NCI-H2196 (cell line): Measurements from ENCODE around the gene CACNA2D2.

Experiments used
- DNase-seq: peaks from one replicate; lab custom pipeline; 2025; ENCODE audit not compliant: unreplicated experiment; lab: John Stamatoyannopoulos, UW

CACNA2D2 gene

DNA sequence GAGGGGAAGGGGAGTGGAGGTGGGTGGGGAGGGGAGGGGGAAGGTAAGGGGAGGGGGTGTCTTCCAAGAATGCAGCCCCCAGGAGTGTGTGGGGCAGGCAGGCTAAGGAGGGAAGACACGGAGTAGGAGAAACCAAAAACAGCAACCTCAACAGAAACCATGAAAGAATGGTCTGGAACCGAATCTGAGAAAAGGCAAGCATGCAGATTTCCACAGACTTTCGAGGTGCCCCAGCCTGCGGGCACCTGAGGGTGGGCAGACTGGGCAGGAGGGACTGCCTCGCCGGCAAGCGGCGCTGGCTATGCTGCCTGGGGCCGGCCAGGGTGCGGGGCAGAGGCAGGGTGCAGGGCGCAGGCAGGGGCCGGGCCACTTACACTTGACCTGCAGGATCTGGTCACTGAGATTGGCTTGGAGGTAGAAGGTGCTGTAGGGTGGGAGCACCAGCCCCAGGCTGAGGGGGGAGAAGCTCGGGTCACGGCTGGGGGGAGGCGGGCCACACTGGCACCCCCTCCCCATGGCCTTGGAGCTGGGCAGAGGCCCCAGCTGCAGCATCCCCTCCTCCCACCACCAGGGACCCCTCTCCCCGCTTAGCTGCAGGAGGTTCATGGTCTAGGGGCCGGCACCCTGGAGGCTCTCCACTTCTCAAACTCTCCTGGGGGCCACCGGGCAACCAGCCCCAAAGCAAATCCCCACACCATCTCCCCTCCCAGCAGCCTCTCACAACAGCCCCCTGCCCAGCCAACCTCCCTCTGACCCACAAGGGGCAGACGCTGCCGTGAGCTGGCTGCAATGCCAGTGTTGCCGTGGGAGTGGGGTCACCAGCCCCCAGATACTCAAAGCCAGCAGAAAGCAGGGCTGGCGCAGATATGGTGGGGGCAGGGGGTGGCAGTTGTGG, 128.8 kb downstream of the CACNA2D2 start:
- no peak for DNase-seq

DNA sequence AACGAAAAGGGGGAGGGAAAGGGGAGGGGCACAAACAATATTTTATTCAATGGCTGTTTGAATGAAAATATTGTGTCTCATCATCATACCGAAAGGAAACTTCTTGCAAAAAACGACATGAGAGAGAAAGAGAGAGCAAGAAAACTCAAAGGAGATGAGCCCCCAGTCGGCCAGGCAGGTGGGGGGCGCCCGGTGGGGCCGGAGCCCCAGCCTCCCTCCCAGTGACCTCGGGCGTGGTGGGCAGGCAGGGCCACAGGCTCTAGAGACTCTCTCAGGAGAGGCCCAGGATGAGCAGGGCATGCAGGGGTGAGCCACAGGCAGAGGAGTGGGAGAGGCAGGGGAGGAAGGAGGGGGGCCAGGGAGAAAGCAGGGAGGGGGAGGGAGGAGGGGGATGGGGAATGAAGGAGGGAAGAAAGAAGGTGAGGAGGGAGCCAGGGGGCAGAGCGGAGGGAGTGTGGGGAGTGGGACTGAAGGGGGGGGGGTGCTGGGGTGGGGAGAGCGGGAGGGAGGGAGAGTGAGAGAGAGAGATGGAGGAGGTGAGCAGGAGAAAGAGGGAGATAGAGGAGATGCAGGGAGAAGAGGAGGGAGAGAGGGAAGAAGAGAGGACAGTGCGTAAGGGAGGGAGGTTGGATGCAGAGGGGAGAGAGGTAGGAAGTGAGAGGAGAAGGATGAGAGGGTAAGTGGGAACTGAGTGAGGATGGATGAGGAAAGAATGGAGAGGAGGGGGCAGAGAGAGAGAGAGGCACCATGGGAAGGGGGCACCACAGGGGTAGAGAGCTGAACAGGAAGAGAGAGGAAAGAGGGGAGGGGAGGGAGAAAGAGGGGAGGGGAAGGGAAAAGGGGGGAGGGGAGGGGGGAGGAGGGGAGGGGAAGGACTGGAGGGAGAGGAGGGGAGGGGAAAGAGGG, 130.0 kb downstream of the CACNA2D2 start:
- no peak for DNase-seq

DNA sequence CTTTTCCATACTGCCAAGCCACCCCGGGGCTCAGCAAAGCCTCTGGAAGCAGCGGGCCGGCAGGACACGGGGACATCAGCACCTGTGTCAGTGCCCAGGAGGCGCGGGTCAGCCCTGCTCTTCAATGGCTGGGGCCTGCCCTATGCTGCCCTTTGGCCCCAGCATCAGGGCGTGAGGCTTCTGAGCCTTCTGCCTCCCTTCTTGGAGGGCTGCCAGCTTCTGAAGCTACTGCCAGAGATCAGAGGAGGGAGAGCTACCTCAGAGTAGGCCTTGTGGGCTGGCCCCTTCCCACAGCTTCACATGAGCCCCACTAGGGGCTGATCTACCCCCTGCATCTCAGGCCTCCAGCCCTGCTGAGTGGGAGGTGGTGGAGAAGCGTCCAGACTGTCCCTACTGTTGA, 131.1 kb downstream of the CACNA2D2 start:
- peak; percentile 11 for DNase-seq

DNA sequence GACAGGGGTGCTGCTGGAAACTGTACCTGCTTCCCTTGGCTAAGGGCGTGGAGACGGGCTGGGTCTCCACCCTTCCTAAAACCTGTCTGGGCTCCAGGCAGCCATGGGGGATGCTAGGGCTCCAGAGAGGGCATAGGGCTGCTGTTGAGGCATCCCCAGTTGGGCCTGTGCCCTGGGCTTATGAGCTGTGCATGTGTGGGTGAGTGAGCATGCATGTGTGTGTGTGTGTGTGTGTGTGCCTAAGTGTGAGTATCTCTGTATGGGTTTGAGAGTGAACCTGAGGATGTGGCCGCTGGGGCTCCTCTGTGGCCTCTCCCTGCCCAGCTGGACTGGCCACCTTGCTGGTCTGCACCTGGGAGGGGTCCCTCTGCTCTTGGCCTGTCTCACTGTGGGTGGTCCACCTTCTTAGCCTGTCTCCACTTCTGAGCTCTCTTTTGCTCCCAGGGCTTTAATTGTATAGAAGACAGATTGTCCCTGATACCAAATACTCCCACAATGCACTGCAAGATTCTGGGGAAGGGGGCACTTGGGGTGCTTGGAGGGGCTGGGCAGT, 132.2 kb downstream of the CACNA2D2 start:
- DNase-seq = no peak

DNA sequence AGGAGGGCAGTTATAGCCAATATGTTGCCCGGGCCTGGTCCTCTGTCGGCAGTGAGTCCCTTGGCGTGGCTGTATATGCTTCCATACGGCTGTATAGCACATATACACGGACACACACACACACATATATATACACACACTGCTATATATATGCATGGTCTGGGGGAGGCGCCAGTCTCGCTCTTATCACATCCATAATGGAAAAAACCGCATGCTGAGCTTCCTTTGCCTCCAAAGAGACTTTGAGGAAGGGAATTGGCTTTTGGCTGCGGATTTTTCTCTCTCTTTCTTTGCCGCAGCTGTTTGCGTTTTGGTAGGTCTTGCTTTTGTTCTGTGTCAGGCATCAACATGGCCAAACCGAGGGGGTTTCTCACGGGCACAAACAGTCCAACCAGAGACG, 132.8 kb downstream of the CACNA2D2 start:
- no peak for DNase-seq

DNA sequence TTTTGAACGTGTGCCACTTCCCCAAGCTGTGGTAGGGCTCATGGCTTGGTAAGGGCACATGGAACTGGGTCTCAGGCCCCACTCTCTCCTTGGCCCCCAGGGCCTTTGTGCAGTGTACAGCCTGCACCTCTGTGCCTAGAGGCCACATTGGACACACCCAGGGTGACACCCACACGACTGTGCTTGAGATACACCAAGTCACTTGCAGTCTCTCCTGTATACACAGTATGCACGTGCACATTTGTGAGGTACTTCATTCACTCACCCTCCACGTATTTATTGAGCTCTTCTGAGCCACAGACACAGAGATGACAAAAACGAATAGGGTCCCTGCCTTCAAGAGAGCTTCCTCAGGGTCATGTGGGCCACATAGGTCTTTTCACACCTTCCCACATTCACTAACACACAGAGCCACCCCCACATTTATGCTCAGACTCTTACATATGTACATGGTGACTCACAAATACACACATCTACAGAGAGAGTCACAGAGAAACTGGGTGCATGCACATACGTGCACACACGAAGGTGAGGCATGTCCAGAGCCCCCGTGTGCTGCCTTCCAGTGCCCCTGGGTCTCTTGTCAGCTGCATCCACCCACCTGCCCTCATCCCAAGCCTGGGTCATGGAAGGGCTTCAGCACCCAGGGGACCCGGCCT, 134.3 kb downstream of the CACNA2D2 start:
- DNase-seq = no peak

DNA sequence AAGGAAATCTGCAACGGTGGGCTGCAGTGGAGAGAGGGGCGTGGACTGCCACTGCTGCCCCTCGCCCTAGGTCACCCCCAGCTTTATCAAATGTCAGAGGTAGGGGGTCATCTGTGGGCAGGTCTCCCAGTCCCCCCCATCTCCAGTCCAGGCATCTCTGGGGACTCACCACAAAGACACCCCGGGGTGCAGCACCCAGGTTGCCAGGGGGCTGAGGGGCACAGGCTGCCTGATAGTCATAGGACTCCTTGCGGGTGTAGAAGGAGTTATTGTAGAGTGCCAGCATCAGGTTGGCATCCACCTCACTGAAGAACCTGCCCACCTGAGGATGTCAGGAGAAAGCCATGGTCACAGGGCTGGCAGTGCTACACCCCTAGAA, 137.6 kb downstream of the CACNA2D2 start:
- no peak for DNase-seq

DNA sequence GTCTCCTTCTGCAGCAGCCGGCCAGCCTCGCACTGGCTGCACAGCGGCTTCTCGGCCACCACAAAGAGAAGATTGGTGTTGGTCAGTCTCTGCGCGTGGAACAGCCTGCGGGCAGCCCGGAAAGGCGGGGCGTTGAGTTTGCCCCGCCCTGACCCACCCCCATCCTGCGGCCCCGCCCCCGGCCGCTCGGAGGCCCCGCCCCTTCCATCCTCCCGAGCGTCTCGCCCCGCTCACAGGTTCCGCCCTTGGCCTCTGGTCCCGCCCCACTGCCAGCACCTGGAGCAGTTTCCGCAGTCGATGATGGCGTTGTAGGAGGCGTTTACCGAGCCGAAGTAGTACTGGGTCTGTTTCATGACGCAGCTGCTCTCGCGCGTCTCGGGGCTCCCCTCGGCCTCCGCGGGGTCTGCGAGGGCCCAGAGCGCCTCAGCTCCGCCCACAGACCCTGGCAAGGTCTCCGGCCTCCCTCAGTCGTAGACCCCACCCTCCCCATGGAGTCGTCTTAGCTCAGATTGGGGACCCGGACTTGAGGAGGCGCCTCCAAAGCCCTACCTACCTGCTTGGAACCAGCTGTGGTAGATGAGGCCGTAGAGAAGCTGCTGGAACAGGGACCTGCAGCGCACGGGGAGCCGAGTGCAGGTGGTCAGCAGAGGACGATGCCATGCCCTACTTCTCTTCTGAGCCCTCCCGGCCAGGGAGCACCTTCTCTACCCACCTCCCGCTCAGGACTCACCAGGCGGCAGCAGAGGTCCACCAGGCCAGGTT, 138.2 kb downstream of the CACNA2D2 start:
- DNase-seq = no peak

GRCh38 chr3:50364573-50365079, 138.8 kb downstream of the CACNA2D2 start:
- DNase-seq = no peak

- no peak for DNase-seq
These were observed 143.7 kb downstream of the CACNA2D2 start for GRCh38 chr3:50359760-50360110.

GRCh38 chr3:50358911-50359759, 144.3 kb downstream of the CACNA2D2 start, which contains the start of gene TMEM115:
Gene TMEM115, minus strand, starts transcription at chr3:50359521. Its CDS starts 458 bp downstream, at chr3:50359063.
- DNase-seq = peak; percentile 79

DNA sequence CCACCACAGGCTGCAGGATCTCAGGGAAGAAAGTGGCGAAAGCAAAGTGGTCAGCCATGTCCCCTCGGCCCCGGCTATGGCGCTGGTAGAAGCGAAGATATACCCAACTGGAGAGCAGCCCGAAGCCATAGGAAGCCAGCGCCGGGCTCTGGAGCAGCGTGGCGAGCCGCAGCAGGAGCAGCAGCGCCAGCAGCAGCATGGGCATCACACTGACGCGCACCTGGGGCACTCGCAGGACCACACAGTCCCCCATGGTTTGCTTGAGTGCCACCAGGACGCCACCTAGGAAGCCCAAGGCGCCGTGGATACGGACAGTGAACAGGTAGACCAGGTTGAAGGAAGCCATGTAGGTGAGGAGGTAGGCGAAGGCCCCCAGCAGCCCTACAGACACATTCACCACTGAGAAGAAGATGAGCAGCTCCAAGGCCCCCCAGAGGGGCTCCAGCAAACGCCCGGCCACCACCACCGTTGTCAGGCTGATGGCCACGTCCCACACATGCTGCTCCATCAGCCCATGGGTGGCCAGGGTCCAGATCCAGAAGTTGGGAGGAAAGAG, 145.0 kb downstream of the CACNA2D2 start:
- no peak for DNase-seq

GRCh38 chr3:50357481-50357880, 146.0 kb downstream of the CACNA2D2 start:
- no peak for DNase-seq

DNA sequence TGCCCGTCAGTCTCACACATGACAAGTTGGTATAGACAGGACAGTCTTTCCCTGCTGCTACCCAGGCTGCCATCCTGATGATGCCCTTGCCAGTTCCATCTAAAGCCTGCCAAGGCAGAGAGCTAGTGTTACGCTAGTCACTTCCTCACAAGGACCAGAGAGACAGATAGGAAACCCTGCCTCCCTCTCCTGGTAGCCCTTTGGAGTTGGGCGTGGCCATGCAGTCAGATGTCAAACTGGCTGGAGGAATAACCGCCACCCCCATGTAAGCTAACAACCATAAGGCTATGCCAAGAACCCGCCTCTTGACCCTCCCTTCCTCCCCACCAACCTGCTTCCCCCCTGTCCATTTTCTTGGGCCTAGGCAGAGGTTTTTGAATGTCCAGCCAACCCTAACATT, 146.9 kb downstream of the CACNA2D2 start:
- DNase-seq = peak; percentile 39

GRCh38 chr3:50355829-50356552, 147.4 kb downstream of the CACNA2D2 start:
- peak; percentile 1 for DNase-seq

DNA sequence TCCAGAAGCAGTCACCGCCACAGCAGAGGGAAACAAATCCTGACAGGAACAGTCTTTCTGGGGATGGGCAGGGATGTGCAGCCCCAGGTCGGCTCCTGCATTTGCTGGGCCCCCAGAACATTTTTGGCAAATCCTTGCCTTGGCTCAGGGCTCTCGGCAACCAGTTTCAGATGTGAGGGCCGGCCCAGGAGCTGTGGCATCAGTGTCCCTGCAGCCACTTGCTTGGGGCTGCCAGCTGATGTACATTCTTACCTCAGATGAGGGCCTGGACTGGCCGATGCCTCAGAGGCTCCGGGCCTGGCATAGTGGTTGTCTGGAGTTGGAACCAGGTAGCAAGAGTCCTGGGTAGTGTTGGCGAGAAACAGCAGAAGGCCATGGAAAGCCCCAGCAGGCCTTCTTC, 148.6 kb downstream of the CACNA2D2 start:
- DNase-seq = no peak

DNA sequence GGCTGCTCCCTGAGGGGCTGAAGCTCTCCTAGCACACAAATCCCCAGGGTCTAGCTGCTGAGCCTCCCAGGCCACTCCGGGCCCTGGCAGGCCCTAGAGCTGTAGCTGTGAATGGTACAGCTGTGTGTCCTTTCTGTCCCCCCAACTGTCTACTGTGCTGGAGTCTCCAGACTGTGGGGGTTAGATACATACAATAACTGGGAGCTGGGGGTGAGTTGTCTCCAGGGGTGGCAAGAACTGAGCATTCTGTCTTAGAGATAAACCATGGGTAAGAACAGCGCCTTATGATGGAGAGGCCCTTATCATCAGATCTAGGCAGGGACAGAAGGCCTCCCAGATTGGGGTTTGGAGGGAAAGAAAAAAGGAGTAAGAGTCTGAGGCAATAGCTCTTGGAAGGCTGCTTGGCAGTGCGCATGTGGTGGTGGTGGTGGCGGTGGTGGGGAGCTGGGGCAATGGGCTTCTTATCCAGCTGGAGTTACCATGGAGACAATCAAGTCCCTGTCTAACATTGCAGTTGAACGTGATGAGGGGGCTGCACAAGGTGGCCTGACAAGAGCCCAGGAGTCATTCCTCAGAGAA, 149.2 kb downstream of the CACNA2D2 start:
- no peak for DNase-seq
